Naive thymus-derived CD4-positive, alpha-beta T cell (primary cell): ENCODE measurements around the gene BCL2L1. TPM values are rescaled to one million over a fixed set of nuclear protein-coding genes. Genes with fewer than 3 reads are reported as not detected.
A peak's percentile ranks its signal among the peaks of the same experiment; 100 is the strongest.
"Not testable (repeated sequence)": the region's sequence is repeated elsewhere in the genome, so short reads cannot be mapped to it uniquely, and the experiment has no call there.

Experiments used
- ATAC-seq: fragments of 150-1000 bp; cut with Tn5 transposase; 2 replicates; pipeline ENCODE4 v1.10.0; 2021; ENCODE audit warnings: mild to moderate bottlenecking, moderate library complexity
- CTCF ChIA-PET: fragments of 350-600 bp; sonication (Branson Sonifier 250); formaldehyde crosslinking; loops from one replicate; lab custom pipeline; 2021; ENCODE audit warnings: antibody characterized with exemption; lab: Charles Lee
- POLR2A ChIA-PET: fragments of 350-600 bp; sonication (Branson Sonifier 250); formaldehyde crosslinking; loops from one replicate; lab custom pipeline; 2021; ENCODE audit warnings: antibody characterized with exemption, inconsistent platforms; lab: Charles Lee
- DNase-seq, 9 donors: peaks; one replicate each; pipeline versions ENCODE4 v3.0.0 to v3.0.0-alpha.2; 2020 to 2022; ENCODE audit warnings: mixed read lengths in 1 of 9
- H3K27ac ChIP-seq: one replicate; pipeline ENCODE4 v1.7.0; 2013; ENCODE audit warnings: mild to moderate bottlenecking, low read depth, low read length, moderate library complexity
- H3K27me3 ChIP-seq, 2 donors: one replicate each; pipeline ENCODE4 v1.7.0; 2013; ENCODE audit warnings: low read length in 2 of 2, mild to moderate bottlenecking in 2 of 2, moderate library complexity in 2 of 2; ENCODE audit not compliant: control insufficient read depth in 2 of 2, insufficient read depth in 2 of 2
- H3K36me3 ChIP-seq, 3 experiments: 1 replicate in 2 of 3; 2 replicates in 1 of 3; pipeline ENCODE4 v1.7.0; 2013; ENCODE audit warnings: low read length in 3 of 3, mild to moderate bottlenecking in 3 of 3, moderate library complexity in 1 of 3; ENCODE audit not compliant: insufficient read depth in 3 of 3, control insufficient read depth in 2 of 3
- H3K4me1 ChIP-seq, 2 donors: one replicate each; pipeline ENCODE4 v1.7.0; 2013; ENCODE audit warnings: low read length in 2 of 2, mild to moderate bottlenecking in 2 of 2, moderate library complexity in 1 of 2; ENCODE audit not compliant: control insufficient read depth in 2 of 2, insufficient read depth in 2 of 2
- H3K4me3 ChIP-seq: 2 replicates; pipeline ENCODE4 v1.7.0; 2013; ENCODE audit warnings: mild to moderate bottlenecking, low read length
- H3K9me3 ChIP-seq, 3 experiments: 1 replicate in 2 of 3; 2 replicates in 1 of 3; pipeline ENCODE4 v1.7.0; 2013; ENCODE audit warnings: low read length in 3 of 3; ENCODE audit not compliant: control insufficient read depth in 2 of 3
- H3K27ac Mint-ChIP-seq, 9 donors: one replicate each; pipeline ENCODE4 v1.8.0; 2020 to 2022; ENCODE audit warnings: mixed read lengths in 9 of 9, mild to moderate bottlenecking in 8 of 9, moderate library complexity in 5 of 9, inconsistent platforms in 2 of 9
- H3K27me3 Mint-ChIP-seq, 5 donors: one replicate each; pipeline ENCODE4 v1.8.0; 2021 to 2022; ENCODE audit warnings: mixed read lengths in 5 of 5, mild to moderate bottlenecking in 1 of 5
- H3K36me3 Mint-ChIP-seq, 5 donors: one replicate each; pipeline ENCODE4 v1.8.0; 2020 to 2022; ENCODE audit warnings: mixed read lengths in 5 of 5, mild to moderate bottlenecking in 3 of 5, inconsistent platforms in 1 of 5
- H3K4me1 Mint-ChIP-seq, 7 donors: one replicate each; pipeline ENCODE4 v1.8.0; 2020 to 2022; ENCODE audit warnings: mixed read lengths in 7 of 7, mild to moderate bottlenecking in 3 of 7, inconsistent platforms in 1 of 7
- H3K4me3 Mint-ChIP-seq, 10 donors: one replicate each; pipeline ENCODE4 v1.8.0; 2020 to 2022; ENCODE audit warnings: mild to moderate bottlenecking in 10 of 10, mixed read lengths in 10 of 10, moderate library complexity in 6 of 10, inconsistent platforms in 2 of 10
- H3K9me3 Mint-ChIP-seq, 11 donors: one replicate each; pipeline ENCODE4 v1.8.0; 2020 to 2022; ENCODE audit warnings: mixed read lengths in 11 of 11, mild to moderate bottlenecking in 4 of 11, inconsistent platforms in 1 of 11, moderate library complexity in 1 of 11
- intact Hi-C, 2 donors: fragments of 100-400 bp; cut with micrococcal nuclease; formaldehyde crosslinking; loops; one replicate each; pipeline ENCODE4 v1.15.1; 2023
- polyA plus RNA-seq, 2 donors: library from polyadenylated mRNA; unstranded; fragments of 300-500 nt; fragmentation: Illumina TruSeq; gene quantifications; one replicate each; pipeline ENCODE4 v1.2.3, GENCODE V29; 2021
- total RNA-seq, 6 experiments: library from RNA in 5 of 6; stranded (reverse) in 5 of 6; gene quantifications; 1 replicate in 5 of 6; 2 replicates in 1 of 6; pipeline ENCODE4 v1.2.3 and lab custom pipeline; 2021 to 2026

The BCL2L1 gene
- total and polyA plus RNA-seq, 7 experiments from 2014 or later = 11.5 to 111 (median 15.6) TPM

GRCh38 chr20:31747640-31748039 lies 25.0 kb upstream of the BCL2L1 start:
- H3K36me3 ChIP-seq = no peaks in the 10 kb centered on the region
- no peaks in the 10 kb centered on the region for H3K27me3 ChIP-seq
- no peak overlapping the region for H3K4me3 ChIP-seq
- H3K27ac ChIP-seq = no peak overlapping the region
- POLR2A ChIA-PET = no interaction called here
- Mint-ChIP-seq H3K4me3 (no peak overlapping the region), H3K27me3 (no peaks in the 10 kb centered on the region), H3K36me3 (peaks cover 0 to 26% (median 0%) of the 10 kb centered on the region in 5 donors), H3K27ac (peak overlapping the region in 1 of 9 donors; percentile 31), H3K9me3 (no peaks in the 10 kb centered on the region), H3K4me1 (peaks cover 0 to 32% (median 0%) of the 10 kb centered on the region in 7 donors)
- no peaks in the 10 kb centered on the region for H3K9me3 ChIP-seq
- no peaks in the 10 kb centered on the region for H3K4me1 ChIP-seq
- no peak for ATAC-seq
- intact Hi-C loops = no loop called here
- CTCF ChIA-PET = interaction anchor here (1.1 kb wide), 1 partner anchor 179 kb away, joined by 4 read pairs; no protein-coding TSS in a partner anchor
- DNase-seq = no peak

DNA sequence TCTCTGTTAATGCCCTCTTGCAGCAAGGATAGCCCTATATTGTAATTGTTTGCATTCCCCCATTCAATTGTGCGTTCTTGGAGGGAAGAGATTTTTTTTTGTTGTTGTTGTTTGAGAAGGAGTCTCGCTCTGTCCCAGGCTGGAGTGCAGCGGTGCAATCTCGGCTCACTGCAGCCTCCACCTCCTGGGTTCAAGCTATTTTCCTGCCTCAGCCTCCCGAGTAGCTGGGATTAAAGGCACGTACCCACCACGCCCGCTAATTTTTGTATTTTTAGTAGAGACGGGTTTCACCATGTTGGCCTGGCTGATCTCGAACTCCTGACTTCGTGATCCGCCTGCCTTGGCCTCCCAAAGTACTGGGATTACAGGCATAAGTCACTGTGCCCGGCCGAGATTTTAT lies 24.4 kb upstream of the BCL2L1 start:
- intact Hi-C loops, H3K27me3 ChIP-seq, H3K9me3 Mint-ChIP-seq, H3K27me3 Mint-ChIP-seq, DNase-seq, POLR2A ChIA-PET, H3K27ac ChIP-seq, H3K9me3 ChIP-seq, H3K4me3 ChIP-seq, ATAC-seq, H3K36me3 ChIP-seq, H3K4me3 Mint-ChIP-seq, H3K4me1 ChIP-seq: not testable (repeated sequence)
- Mint-ChIP-seq H3K27ac (peak overlapping the region in 2 of 9 donors; percentile 10 to 57), H3K36me3 (peaks cover 0 to 26% (median 0%) of the 10 kb centered on the region in 5 donors), H3K4me1 (peaks cover 0 to 35% (median 0%) of the 10 kb centered on the region in 7 donors)
- CTCF ChIA-PET = interaction anchor here (1.1 kb wide), 1 partner anchor 178 kb away, joined by 4 read pairs; no protein-coding TSS in a partner anchor

GRCh38 chr20:31746068-31746878 lies 23.6 kb upstream of the BCL2L1 start:
- peak overlapping the region in 2 of 9 donors; percentile 10 to 57 for H3K27ac Mint-ChIP-seq

DNA sequence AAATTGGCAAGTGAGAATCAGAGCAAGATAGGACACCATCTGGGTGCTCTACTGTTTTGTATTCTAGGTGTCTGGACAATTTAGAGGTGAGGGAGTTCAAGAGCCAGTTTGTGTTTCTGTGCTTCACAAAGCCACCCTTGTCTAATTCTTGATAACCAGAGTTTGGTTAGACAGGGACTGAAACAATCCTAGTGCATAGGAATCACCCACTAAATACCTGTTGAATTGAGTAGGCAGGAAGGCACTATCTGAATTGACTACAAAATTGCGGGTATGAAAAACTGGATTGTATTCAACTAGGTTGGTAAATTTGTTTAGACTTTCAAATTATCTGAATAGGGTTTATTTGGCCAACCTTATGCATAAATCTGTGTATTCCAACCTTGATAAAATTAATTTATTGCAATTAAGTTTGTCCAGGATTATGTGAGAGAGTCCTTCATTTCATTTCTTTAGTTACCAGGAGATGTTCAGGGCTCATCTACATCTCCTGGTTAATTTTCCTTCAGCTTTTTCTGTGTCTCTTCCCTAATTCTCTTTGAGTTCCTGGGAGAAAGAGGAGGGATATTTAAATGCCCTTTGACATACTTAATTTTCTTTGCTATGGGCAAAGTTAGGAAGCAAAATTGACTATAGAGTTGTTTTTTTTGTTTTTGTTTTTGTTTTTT lies 18.1 kb upstream of the BCL2L1 start:
- Mint-ChIP-seq H3K27me3 (peaks cover 0 to 4% (median 0%) of the 10 kb centered on the region in 5 donors), H3K4me1 (peaks cover 0 to 12% (median 0%) of the 10 kb centered on the region in 7 donors), H3K27ac (no peak overlapping the region), H3K36me3 (peaks cover 0 to 7% (median 0%) of the 10 kb centered on the region in 5 donors), H3K9me3 (no peaks in the 10 kb centered on the region), H3K4me3 (no peak overlapping the region)
- no peaks in the 10 kb centered on the region for H3K9me3 ChIP-seq
- DNase-seq (no peak), ATAC-seq (no peak)
- H3K27me3 ChIP-seq = no peaks in the 10 kb centered on the region
- CTCF ChIA-PET = interaction anchor here (0.8 kb wide), 1 partner anchor 10 kb away, joined by 4 read pairs; no protein-coding TSS in a partner anchor
- POLR2A ChIA-PET = no interaction called here
- intact Hi-C loops = loop anchor here in 1 of 2 donors (5.0 kb wide), 1 partner anchor 168 kb away; no protein-coding TSS in a partner anchor
- H3K36me3 ChIP-seq = no peaks in the 10 kb centered on the region
- no peak overlapping the region for H3K4me3 ChIP-seq
- H3K27ac ChIP-seq = no peak overlapping the region
- H3K4me1 ChIP-seq = peaks cover 0 to 8% of the 10 kb centered on the region in 2 donors

More at GRCh38 chr20:31746068-31746878, 23.6 kb upstream of the BCL2L1 start:
- H3K9me3 Mint-ChIP-seq = no peaks in the 10 kb centered on the region
- Histone ChIP-seq H3K4me3 (no peak overlapping the region), H3K27me3 (no peaks in the 10 kb centered on the region), H3K36me3 (no peaks in the 10 kb centered on the region), H3K27ac (no peak overlapping the region), H3K9me3 (no peaks in the 10 kb centered on the region), H3K4me1 (no peaks in the 10 kb centered on the region)
- DNase-seq = no peak
- POLR2A ChIA-PET = no interaction called here
- peaks cover 0 to 24% (median 0%) of the 10 kb centered on the region in 5 donors for H3K36me3 Mint-ChIP-seq
- H3K27me3 Mint-ChIP-seq = no peaks in the 10 kb centered on the region
- H3K4me3 Mint-ChIP-seq = peak overlapping the region in 1 of 10 donors; percentile 29
- intact Hi-C loops = no loop called here
- CTCF ChIA-PET = interaction anchor here (1.1 kb wide), 1 partner anchor 178 kb away, joined by 4 read pairs; no protein-coding TSS in a partner anchor
- ATAC-seq = no peak
- H3K4me1 Mint-ChIP-seq = peaks cover 0 to 37% (median 0%) of the 10 kb centered on the region in 7 donors

- DNase-seq (no peak), ATAC-seq (no peak)
- no peak overlapping the region for H3K27ac ChIP-seq
- Mint-ChIP-seq H3K27me3 (peaks cover 0 to 5% (median 0%) of the 10 kb centered on the region in 5 donors), H3K4me3 (no peak overlapping the region), H3K27ac (no peak overlapping the region), H3K9me3 (no peaks in the 10 kb centered on the region), H3K36me3 (peaks cover 0 to 4% (median 0%) of the 10 kb centered on the region in 5 donors), H3K4me1 (peaks cover 0 to 9% (median 0%) of the 10 kb centered on the region in 7 donors)
- peaks cover 0 to 8% of the 10 kb centered on the region in 2 donors for H3K4me1 ChIP-seq
- POLR2A ChIA-PET = interaction anchor here (1.0 kb wide), 1 partner anchor 65 kb away, joined by 3 read pairs; no protein-coding TSS in a partner anchor
- CTCF ChIA-PET = interaction anchor here (0.8 to 2.1 kb wide), 2 partner anchors 11 to 16 kb away, joined by 4 to 7 read pairs; no protein-coding TSS in a partner anchor
- intact Hi-C loops = loop anchor here in 1 of 2 donors (5.0 kb wide), 1 partner anchor 168 kb away; no protein-coding TSS in a partner anchor
- no peaks in the 10 kb centered on the region for H3K27me3 ChIP-seq
- no peaks in the 10 kb centered on the region for H3K36me3 ChIP-seq
- no peaks in the 10 kb centered on the region for H3K9me3 ChIP-seq
- no peak overlapping the region for H3K4me3 ChIP-seq
Observed at GRCh38 chr20:31740208-31740607, 17.5 kb upstream of the BCL2L1 start.

DNA sequence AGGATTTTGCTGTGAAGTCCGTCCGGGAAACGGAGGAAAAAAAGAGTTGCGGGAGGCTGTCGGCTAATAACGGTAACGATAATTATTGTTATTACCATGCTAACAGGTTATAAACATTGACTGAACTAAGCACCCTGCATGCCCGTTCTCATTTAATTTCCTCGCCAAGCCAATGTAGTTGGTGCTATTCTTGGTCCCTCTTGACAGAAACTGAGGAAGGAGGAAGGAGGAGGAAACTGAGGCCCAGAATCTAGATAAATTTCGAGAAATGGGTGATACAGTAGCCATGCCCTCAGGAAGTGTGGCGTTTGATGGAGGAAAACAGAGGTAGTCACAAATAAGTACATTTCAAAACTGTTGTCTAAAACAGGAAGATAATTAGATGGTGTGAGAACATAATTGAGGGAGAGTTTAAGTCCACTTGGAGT lies 16.9 kb upstream of the BCL2L1 start:
- ChIA-PET POLR2A (interaction anchor here (0.8 to 2.1 kb wide), 3 partner anchors 16 to 64 kb away, joined by 3 to 19 read pairs (median 4); no protein-coding TSS in a partner anchor), CTCF (interaction anchor here (2.1 kb wide), 1 partner anchor 16 kb away, joined by 7 read pairs; no protein-coding TSS in a partner anchor)
- peaks cover 0 to 2% (median 0%) of the 10 kb centered on the region in 5 donors for H3K36me3 Mint-ChIP-seq
- peaks cover 0 to 7% (median 0%) of the 10 kb centered on the region in 7 donors for H3K4me1 Mint-ChIP-seq
- Histone ChIP-seq H3K4me3 (peak overlapping the region; percentile 81), H3K36me3 (no peaks in the 10 kb centered on the region), H3K27me3 (no peaks in the 10 kb centered on the region), H3K27ac (peak overlapping the region; percentile 62), H3K4me1 (peaks cover 0 to 8% of the 10 kb centered on the region in 2 donors), H3K9me3 (no peaks in the 10 kb centered on the region)
- H3K9me3 Mint-ChIP-seq = no peaks in the 10 kb centered on the region
- ATAC-seq (peak; percentile 4), DNase-seq (no peak)
- H3K27ac Mint-ChIP-seq = no peak overlapping the region
- H3K27me3 Mint-ChIP-seq = peaks cover 0 to 9% (median 0%) of the 10 kb centered on the region in 5 donors
- no peak overlapping the region for H3K4me3 Mint-ChIP-seq
- intact Hi-C loops = loop anchor here (1.0 kb wide), 1 partner anchor 16 kb away; no protein-coding TSS in a partner anchor
